HG03095 (cell line): ENCODE data around the gene CLUH.
"Not testable (repeated sequence)": the region's sequence is repeated elsewhere in the genome, so short reads cannot be mapped to it uniquely, and the experiment has no call there.

Experiments used
- ATAC-seq: cut with Tn5 transposase; IDR thresholded peaks from one replicate; pipeline ENCODE4 v1.9.1; 2021; ENCODE audit warnings: moderate library complexity; ENCODE audit not compliant: unreplicated experiment

Gene CLUH

DNA sequence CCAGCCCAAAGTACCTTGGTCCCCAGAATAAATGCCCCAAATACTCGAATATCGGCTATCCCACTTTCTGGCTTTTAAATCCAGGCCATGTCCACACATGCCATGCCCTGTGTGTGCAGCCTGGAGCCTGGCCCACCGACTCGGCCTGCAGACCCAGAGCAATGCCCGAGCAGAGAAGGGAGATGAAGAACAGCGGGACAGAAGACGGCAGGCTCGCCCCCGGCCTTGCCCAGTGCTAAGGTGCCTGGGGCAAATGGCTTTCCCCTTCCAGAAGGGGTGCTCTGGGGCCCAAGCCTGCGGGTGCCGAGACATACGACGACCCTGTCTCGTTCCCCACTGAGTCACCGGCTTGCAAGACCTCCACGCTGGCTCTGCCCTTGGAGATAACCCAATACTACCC is 8.0 kb downstream of the CLUH start:
- ATAC-seq = no peak

DNA sequence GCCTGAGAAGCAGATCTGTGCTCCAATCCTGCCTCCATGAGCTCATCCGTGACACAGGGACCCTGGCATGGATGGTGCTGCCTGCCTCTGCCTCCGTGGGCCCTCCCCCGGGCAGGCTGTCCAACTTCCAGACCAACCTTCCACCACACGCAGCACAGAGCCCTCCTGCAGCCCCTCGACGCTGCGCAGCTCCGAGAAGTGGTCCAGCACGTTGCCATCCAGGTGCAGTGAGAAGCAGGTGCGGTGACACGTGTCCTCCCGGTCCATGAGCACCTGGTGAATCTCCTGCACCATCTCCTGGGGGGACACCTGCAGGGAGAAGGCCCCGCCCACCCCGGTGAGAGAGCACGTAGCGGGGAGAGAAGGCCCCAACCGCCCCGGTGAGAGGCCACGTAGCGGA is 8.4 kb downstream of the CLUH start:
- ATAC-seq = no peak

DNA sequence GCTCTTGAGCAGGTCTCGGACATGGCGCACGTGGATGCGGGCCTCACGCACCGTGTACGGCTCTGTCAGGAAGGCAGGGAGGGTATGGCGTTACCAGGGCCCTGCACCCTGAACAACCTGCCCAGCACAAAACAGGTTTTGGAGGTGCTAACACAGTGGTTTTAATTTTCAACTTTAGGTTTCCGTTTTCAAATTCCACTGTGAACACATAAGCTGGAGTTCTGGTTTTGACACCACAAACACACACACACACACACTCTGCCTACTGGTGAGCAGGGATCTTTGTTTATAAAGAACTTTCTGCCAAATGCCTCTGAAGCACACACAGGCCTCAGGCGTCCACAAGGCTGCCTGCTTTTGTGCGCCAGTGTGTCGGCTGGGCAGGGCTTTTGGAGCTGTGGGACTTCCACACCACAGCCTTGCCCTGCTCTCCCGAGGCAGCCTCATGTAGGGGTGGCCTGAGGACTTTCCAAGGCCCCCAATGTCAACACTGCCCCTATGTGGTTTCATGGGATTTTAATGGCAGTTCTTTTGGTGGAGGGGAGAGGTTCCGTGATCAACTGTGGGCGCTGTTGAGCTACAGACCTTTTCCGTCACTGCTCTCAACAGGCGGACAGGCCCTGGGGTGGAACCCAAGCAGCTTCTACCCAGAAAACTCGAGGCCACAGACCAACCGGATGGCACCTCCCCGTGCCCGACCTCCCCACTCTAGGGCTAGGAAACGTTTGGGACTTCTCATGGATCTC is 9.4 kb downstream of the CLUH start:
- ATAC-seq = no peak

DNA sequence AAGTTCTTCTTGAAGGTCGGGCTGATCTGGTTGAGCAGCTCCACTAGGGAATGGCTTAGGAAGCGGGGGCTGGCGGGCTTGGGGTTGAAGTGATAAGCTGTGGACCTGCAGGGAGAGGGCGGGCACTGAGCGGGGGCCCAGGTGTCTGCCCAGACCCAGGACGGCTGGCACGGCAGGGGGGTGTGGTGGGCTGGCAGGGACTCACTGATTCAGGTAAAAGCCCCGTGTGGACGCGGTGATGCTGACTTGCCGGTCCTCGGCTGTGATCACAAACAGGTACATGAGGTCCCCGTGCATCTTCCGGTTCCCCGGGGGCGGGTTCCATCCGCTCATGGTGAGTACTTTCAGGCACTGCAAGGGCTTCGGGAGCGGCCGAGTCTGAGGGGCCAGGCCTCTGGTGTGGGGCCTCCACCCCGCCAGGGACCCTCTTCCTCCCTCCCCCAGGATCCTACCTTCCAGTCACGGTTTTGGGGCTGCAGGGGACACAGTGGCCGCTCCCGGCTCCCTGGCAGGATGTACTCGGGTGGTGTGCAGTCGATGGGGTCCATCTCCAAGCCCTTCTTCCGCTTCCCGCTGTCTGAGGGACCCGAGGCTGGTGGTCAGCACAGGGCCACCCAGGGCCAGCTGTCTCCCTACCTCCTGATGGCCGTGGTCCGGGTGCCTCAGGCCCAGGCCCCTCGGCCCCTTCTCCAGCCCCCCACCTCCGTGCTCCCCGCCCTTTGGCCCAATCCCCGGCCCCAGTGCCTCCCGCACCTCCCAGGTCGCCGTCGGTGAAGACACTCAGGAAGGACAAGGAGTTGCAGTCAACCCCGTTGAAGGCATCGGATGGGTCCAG is 10.2 kb downstream of the CLUH start:
- ATAC-seq = no peak

DNA sequence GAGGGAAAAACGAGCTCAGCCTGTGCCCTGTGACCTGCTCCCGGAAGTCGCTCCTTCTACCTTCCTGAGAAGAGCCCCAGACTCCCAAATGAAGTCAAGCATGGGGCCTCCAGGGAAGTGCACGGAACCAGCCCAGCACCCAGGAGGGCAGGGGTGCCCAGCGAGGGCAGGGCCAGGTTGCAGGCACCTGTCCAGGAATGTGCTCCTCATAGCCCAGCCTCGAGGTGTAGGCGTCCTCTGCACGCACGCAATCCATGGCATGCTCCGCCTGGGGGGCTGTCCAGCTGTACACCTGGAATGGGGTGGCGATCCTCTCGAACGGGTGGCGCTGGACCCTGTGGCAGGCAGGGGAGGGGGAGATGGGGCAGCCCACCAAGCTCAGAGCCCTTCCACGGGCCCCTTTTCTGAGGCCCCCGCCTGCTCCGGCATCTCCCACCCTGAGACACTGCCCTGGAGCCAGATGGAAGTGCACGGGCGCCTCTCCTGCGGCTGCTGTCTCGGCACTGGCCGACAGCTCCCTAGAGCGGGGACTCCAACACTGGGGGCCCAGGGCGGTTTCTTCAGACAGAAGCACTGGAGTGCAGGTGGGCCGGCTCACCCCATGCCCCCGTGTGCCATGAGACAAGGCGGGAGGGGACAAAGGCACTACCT is 10.9 kb downstream of the CLUH start:
- no peak for ATAC-seq

DNA sequence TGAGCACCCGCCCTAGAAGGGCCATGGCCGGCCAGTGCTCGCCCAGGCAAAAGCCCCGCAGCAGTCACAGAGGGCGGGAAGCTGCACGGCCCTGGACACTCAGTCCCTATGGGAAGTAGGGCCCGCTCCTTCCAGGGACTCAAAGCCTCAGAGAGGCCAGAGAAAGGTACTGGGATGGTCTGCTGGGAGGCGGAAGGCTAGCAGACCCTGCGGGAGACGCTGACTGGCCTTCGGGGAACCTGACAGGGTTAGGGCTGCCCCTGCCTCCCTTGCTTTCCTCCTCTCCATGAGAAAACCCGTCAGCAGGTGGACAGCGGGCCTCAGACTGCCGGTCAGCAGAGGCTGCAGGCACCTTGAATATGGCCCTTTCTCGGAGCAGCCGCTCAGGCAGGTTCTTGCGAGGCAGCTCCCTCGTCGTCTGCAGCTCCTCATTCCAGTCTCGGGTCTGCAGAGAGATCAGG is 11.5 kb downstream of the CLUH start:
- ATAC-seq = no peak

DNA sequence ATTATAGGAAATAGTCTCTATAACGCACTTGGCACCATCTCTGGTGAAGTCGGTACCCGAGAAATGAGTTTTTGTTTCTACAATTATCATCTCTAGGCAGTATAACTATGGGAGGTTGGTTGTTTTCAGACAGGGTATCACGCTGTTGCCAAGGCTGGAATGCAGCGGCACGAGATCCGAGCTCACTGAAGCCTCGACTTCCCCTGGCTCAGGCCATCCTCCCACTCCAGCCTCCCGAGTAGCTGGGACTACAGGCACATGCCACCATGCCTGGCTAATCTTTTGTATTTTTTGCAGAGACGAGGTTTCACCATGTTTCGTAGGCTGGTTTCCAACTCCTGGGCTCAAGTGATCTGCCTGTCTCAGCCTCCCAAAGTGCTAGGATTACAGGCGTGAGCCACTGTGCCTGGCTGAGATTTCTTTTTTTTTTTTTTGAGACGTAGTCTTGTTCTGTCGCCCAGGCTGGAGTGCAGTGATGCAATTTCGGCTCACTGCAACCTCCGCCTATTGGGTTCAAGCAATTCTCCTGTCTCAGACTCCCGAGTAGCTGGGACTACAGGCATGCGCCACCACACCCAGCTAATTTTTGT is 12.3 kb downstream of the CLUH start:
- not testable (repeated sequence) for ATAC-seq

DNA sequence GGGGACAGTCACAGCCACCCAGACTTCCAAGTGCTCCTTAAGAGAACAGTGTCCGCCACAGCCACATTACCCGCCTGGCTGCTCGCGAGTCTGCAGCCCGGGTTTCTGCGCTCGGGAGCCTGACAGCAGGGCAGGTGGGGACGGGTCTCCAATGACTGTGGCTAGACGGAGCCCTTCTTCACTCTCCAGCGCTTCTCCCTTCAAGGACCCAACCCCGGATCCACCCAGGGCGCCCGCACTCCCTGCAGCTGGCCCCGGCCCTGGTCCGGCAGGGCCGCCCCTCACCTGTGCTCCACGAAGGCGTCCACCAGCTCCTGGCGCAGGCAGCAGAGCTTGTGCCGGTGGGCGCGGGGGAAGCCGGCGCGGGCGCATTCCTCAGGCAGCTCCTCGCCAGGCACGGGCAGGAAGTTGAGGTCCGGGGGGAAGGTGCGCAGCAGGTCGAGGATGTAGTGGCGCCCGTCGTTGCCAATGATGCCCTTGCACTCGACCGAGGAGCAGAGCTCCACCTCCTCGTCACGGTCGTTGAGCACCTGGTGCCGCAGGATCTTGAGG is 13.9 kb downstream of the CLUH start:
- no peak for ATAC-seq

DNA sequence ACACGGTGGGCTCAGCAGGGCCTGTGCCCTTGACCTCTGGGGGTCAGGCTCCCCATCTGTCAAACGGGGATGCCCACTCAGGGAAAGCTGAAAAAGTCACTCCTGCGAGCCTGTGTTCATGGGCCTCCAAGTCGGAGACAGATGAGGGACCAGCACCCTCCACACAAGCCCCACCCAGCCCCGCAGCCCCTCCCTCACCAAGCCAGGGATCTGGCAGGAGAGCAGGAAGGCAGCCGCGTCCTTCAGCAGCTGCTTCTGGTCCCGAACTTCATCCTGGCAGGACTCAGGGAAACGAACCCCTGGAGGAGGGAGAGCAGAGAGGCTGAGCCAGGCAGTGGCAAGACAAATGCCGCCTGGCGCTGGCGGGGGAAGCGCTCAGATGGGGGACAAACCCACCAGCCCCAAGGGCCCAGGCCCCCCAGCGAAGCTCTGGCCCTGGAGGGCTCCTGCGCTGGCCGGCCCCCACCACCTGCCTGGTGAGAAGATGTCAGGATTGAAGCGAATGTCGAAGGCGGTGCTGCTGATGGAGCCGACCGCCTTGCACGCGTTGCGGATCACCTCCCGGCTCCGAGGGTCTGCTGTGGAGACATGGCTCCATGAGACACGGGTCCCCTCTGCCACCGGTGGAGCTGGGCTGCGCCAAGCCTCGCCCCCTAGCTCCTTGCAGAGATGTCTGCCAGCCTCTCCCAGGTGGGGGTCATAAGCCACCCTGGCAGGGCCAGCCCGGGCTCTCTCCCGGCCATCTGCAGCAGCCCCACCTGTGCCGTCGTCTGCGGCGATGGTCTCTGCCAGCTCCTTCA is 15.4 kb downstream of the CLUH start:
- no peak for ATAC-seq

DNA sequence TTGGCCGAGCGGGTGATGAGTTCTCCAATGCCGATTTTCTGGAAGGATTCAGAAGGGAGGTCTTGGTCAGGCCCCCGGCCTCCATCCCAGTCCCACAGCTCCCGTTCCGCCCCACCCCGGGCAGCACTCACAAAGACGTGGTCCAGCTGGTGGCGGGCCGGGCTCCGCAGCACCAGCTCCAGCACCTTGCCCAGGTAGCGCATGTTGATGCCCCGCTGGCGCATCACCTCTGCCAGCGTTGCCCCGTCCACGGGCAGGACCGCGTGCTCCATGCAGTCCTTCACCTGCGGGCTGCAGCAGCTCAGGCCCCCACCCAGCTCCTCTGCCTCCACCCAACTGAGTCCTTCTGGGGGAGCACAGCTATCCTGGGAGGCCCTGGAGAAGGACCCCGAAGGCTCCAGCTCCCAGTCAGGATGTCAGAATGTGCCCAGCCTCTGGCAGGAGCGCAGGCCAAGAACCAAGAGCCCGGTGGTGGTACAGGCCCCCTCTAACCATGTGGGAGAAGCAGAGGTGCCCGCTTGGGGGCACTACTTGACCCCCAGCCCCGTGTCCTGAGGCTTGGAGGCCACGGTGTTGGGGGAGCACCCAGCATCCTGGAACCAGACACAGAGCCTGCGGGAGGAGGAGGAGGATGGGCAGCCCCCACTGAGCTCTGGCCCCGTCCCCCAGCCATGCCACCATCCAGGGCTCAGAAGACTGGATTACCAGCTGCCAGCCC is 16.2 kb downstream of the CLUH start:
- no peak for ATAC-seq

DNA sequence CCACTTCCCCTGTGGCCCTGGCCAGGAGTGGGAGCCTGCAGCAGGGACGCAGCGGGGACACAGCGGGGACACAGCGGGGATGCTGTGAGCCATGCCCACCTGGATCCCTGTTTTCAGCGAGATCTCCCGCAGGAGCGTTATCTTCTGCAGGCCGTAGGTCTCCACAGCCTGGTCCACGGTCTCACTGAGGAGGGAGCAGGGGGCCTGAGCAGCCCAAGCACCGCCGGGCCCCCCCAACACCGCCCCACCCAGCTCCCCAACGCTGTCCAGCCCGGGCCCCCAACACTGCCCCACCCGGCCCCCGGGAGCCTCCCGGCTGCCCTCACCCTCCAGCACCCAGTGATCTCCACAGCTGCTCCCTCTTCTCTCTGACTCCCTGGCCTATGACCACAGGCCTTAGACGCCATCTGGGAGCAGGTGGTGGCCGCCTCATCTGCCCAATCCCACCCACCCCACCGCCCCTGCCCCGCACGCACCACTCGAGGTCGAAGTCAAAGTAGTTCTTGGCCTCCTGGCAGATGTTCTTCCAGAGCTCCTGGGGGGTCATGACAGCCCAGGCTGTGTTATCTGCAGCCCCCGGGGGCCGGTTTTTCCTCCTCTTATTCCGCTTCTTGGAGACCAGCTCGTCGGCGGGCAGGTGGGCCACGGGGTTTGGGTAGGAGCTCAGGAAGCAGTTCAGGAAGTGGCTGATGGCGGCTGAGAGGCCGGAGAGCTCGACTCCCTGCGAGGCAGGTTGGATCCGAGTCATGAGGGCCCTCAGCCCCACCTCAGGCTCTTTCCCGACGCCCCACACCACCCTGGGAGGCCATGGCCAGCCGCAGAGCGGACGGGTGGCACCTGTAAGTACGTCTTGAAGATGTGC is 17.0 kb downstream of the CLUH start:
- ATAC-seq = no peak

DNA sequence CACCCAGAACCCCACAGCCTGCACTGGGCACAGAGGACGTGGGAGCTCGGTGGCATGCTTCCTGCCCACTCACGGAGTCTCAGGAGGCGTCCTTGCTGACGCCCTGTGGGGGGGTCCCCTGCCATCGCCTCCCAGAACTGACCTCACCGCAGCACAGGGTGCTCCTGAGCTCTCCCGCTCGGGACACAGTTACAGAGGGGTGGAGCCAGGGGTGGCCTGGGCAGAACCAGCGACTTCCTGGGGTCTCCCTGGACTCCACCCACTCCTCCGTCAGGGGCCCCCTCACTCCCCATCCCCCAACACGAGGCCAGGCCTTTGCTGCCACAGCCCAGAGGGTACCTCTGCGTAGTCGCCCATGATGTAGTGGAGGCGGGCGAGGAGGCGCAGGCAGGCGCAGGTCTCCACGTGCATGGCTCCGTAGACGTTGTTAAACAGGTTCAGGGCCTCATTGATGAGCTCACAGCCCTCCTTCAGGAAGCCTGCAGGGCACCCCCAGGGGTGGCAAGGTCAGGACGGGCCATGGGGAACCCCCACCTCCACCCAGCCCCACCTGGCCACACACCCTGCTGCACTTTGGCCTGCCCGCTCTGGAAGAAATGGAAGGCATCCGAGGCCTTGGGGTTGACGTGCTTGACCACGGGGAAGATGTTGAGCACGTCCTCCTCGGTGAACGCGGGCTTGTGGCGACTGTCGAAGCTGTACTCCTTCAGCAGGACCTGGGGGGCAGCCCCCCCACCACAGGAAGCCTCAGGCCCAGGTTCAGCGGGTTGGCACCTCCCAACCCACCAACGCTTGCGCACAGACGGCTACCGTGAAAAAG is 17.8 kb downstream of the CLUH start:
- ATAC-seq = no peak

DNA sequence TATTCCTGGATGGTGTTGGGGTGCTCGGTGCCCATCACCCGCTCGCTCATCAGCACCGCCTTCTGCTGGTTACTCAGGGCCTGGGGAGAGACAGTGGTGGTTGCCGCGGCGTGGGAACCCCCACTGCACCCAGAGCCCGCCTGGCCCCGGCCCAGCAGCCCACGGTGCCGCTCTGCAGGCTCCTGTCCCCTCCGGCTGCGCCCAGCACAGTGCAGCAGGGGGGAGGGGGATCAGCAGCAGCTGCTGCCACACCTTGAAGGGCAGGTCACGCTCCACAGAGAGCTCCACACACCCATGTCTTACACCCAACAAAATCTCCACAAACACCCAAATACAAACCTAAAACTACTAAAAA is 18.8 kb downstream of the CLUH start:
- no peak for ATAC-seq

DNA sequence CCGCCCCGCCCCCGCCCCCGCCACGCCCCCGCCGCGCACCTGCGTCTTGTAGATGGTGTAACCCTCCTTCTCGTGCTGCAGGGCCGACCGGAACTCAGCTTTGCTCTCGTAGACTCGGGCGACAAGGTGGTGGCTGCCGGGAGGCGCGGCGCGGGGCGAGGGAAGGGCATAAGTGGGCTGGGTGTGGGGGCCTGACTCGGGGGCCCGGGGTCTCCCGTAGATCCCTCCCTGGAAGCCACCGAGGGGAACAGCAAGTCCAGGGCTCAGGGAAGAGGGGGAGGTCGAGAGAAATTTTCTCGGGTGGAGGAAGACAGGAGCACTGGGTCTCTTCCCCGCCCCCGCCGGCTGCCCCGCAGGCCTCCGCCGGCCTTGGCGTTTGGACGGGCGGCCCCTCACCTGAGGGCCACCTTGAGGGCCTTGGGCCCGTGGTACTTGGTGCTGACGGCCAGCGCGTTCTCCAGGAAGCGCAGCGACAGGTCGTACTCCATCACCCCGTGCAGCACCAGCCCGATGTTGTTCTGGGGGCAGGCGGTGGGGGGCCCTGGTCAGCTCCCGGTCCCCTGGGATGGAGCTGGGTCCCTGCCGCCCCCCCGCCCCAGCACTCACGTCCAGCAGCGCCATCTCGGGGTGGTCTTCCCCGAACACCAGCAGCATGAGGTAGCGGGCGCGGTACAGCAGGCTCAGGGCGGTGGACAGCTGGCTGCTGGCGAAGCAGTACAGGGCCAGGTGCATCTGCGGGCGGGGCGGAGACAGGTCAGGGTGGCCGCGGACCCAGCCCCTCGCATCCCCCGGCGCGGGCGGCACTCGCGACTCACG is 19.4 kb downstream of the CLUH start:
- ATAC-seq = no peak

DNA sequence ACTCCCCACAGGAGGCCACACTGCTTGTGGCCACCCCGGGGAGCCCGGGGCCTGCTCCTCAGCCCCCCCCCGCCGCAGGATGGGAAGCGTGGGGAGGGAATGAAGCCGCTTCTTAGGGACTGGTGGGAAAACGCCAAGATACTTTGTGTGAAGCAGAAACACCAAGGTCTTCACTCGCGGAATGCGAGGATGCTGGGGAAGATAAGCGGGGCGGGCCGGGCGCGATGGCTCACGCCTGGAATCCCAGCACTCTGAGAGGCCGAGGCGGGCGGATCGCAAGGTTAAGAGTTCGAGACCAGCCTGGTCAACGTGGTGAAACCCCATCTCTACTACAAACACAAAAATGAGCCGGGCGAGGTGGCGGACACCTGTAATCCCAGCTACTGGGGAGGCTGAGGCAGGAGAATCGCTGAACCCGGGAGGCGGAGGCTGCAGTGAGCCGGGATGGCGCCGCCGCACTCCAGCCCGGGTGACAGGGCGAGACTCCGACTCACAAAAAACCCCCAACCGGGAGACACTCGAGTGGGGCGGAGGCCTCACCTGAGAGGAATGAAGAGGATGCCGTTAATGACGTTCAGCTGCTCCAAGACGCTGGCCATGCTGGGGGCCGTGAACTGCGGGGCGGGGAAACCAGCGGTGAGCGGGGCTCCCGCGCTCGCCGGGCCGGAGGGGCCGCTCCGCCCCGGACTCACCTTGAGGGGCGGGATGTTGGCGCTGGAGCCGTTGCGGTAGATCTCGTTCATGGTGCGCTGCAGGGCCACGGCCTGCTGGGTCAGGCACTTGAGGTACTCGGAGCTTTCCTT is 20.3 kb downstream of the CLUH start:
- ATAC-seq = no peak
